Measurements from ENCODE around the gene HTR7. TPM values are rescaled to one million over a fixed set of nuclear protein-coding genes. Genes with fewer than 3 reads are reported as not detected.

The HTR7 gene
- total and polyA plus RNA-seq, 8 donors, result 0.12 to 0.65 (median 0.24) TPM

DNA sequence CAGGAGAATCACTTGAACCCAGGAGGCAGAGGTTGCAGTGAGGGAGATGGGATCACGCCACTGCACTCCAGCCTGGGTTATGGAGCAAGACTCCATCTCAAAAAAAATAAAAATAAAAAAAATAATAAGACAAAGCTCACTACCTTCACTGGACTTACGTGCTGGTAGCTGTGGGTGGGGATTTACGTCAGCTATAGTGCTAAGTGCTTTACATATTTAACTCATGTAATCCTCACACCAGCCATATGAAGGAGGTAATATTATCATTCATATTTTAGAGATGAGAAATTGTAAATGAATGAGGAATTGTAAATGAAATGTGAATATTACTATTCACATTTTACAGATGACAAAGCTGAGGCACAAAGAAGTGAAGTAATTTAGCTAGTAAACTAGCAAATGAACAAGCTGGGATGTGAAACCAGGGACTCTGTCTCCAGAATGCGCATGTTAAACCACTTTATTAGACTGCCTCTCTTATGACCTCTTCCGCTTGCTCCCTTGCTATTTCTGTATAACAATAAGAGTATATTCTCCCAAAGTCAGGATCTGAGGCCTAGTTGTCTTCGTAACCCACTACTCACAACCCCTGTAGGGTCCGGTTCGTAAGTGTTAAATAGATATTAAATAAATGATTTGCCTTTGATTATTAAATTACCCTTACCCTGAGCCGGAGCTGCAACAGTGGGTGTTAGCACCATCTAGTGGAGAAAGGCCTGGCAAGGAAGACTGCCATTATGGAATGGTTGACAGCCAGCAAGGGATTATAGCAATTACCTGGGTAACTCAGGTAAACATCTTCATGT, 70.2 kb downstream of the HTR7 start:
- ATAC-seq, result peak; percentile 81

DNA sequence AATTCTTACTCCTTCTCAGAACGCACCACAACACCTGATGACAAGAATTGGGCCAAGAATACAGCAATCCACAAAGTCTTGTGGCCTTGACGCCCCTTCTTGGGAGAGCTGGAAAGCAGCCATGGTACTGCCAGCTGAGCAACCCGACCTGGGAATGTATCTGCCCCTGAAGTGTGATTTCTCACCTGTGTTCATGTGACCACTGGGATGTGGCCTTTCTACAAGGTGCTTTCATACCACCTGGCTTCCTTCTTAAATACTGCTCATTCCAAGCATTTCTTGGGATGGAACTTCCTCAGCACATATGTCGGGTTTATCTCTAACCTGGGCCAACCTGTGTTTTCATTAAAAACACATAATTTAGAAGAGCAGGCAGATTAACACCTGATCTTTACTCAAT, 72.1 kb downstream of the HTR7 start:
- DNase-seq, result no peak
- intact Hi-C loops (cut with DNase I), result loop anchor here in 1 of 2 donors (10.0 kb wide), 1 partner anchor 991 kb away; no protein-coding TSS in a partner anchor
- Histone ChIP-seq H3K36me3 (no peaks in the 10 kb centered on the region), H3K9me3 (no peaks in the 10 kb centered on the region), H3K4me1 (no peaks in the 10 kb centered on the region), H3K4me3 (no peak overlapping the region), H3K27me3 (no peaks in the 10 kb centered on the region), H3K27ac (no peak overlapping the region)
- TF ChIP-seq, protein P1, sequence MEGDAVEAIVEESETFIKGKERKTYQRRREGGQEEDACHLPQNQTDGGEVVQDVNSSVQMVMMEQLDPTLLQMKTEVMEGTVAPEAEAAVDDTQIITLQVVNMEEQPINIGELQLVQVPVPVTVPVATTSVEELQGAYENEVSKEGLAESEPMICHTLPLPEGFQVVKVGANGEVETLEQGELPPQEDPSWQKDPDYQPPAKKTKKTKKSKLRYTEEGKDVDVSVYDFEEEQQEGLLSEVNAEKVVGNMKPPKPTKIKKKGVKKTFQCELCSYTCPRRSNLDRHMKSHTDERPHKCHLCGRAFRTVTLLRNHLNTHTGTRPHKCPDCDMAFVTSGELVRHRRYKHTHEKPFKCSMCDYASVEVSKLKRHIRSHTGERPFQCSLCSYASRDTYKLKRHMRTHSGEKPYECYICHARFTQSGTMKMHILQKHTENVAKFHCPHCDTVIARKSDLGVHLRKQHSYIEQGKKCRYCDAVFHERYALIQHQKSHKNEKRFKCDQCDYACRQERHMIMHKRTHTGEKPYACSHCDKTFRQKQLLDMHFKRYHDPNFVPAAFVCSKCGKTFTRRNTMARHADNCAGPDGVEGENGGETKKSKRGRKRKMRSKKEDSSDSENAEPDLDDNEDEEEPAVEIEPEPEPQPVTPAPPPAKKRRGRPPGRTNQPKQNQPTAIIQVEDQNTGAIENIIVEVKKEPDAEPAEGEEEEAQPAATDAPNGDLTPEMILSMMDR (IDR thresholded peaks at IDR 0.05), result no peak
- ATAC-seq, result no peak

More for the DNA sequence above, 70.2 kb downstream of the HTR7 start:
- Histone ChIP-seq H3K27me3 (no peaks in the 10 kb centered on the region), H3K27ac (no peak overlapping the region), H3K36me3 (no peaks in the 10 kb centered on the region), H3K9me3 (no peaks in the 10 kb centered on the region), H3K4me1 (no peaks in the 10 kb centered on the region), H3K4me3 (no peak overlapping the region)
- intact Hi-C loops (cut with DNase I), result loop anchor here in 1 of 2 donors (10.0 kb wide), 1 partner anchor 993 kb away; no protein-coding TSS in a partner anchor
- TF ChIP-seq, protein P1 (IDR thresholded peaks at IDR 0.05), result peak; percentile 66 to 69
- peak in 2 of 4 donors; percentile 28 to 32 for DNase-seq

DNA sequence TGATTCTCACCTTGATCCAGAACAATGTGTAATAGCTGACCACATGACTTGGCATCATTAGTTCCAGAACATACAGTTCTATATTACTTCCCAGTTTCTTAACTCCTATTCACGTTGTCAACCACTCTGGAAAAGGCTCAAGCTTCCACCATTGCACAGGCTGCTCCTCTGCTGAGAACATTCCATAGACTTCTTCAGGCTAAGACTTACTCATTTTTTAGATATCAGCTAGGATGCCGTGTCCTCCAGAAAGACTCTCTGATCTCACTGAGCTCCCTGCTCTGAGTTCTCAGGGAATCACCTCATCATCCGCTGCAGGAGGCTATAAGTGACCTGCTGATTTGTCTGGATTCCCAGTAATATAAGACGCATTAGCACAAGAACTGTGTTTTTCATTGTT, 73.1 kb downstream of the HTR7 start:
- Histone ChIP-seq H3K4me1 (no peaks in the 10 kb centered on the region), H3K4me3 (no peak overlapping the region), H3K36me3 (no peaks in the 10 kb centered on the region), H3K9me3 (no peaks in the 10 kb centered on the region), H3K27me3 (no peaks in the 10 kb centered on the region), H3K27ac (no peak overlapping the region)
- ATAC-seq (no peak), DNase-seq (no peak)
- TF ChIP-seq, protein P1 (IDR thresholded peaks at IDR 0.05), result no peak
- intact Hi-C loops (cut with DNase I), result loop anchor here in 1 of 2 donors (10.0 kb wide), 1 partner anchor 990 kb away; no protein-coding TSS in a partner anchor

DNA sequence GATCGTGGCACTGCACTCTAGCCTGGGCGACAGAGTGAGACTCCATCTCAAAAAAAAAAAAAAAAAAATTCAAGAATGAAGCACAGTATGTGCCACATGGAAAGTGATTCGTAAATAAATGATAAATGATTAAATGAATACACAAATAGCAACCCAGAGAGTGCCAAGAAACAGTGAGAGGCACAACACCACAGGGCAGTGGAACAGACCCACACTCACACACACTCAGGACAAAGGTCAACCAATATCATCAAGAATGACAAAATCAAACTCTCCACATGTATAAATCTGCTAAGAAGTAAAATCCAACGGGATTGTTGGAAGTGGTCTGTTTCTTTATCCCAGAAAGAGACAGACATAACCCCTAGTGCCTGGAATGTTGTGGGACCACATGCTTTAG, 77.4 kb downstream of the HTR7 start:
- no peak for DNase-seq
- Histone ChIP-seq H3K36me3 (no peaks in the 10 kb centered on the region), H3K27me3 (no peaks in the 10 kb centered on the region), H3K9me3 (no peaks in the 10 kb centered on the region), H3K27ac (no peak overlapping the region), H3K4me1 (peaks cover 0 to 6% of the 10 kb centered on the region in 2 donors), H3K4me3 (no peak overlapping the region)
- no peak for ATAC-seq
- intact Hi-C loops (cut with DNase I), result loop anchor here in 1 of 2 donors (10.0 kb wide), 1 partner anchor 986 kb away; no protein-coding TSS in a partner anchor
- TF ChIP-seq, protein P1 (IDR thresholded peaks at IDR 0.05), result no peak

DNA sequence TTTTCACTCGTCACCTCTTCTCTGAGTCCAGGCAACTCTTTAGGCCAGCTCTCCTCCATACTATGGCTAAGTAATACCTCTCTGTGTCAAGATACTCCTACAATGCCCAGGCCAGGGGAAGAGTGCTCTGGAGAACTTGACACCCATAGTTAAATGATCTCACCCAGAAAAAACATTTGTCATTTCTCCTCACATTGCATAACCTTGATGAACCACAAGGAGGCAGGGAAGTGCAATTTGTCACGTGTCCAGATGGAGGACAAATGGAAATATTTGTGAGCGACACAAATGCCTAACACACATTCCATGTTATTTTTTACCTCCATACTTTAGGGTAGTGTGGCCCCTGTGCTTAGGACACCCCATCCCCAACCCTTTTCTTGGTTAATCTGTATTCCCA, 78.3 kb downstream of the HTR7 start:
- no peaks in the 10 kb centered on the region for H3K9me3 ChIP-seq
- ATAC-seq (no peak), DNase-seq (no peak)

More for the DNA sequence above, 78.3 kb downstream of the HTR7 start:
- Histone ChIP-seq H3K27me3 (no peaks in the 10 kb centered on the region), H3K36me3 (no peaks in the 10 kb centered on the region), H3K27ac (no peak overlapping the region), H3K4me3 (no peak overlapping the region), H3K4me1 (peaks cover 0 to 6% of the 10 kb centered on the region in 2 donors)
- intact Hi-C loops (cut with DNase I), result no loop called here
- TF ChIP-seq, protein P1 (IDR thresholded peaks at IDR 0.05), result no peak

Data from left lung (tissue), 10 donors.